HEK293 (cell line): ENCODE measurements around the gene HMCN2.
"Not testable (repeated sequence)": the region's sequence is repeated elsewhere in the genome, so short reads cannot be mapped to it uniquely, and the experiment has no call there.

Source experiments
- CTCF ChIA-PET: fragments of 350-600 bp; formaldehyde crosslinking; extraction: SDS; loops from one replicate; lab custom pipeline; 2021; ENCODE audit warnings: antibody characterized with exemption; lab: Yijun Ruan, JAX
- POLR2A ChIA-PET: fragments of 300-600 bp; formaldehyde crosslinking; extraction: SDS; loops from one replicate; lab custom pipeline; 2020; ENCODE audit warnings: antibody characterized with exemption, inconsistent platforms; lab: Yijun Ruan, JAX
- H3K27ac ChIP-seq: fragments of 200-500 bp; sonication (Bioruptor generic); 2 replicates; pipeline ENCODE4 v1.5.1; 2014; ENCODE audit warnings: low read depth, low read length, control low read depth, inconsistent platforms; ENCODE audit errors: extremely low read depth
- H3K36me3 ChIP-seq, 2 experiments: fragments of 200-500 bp in 1 of 2; sonication (Bioruptor generic) in 1 of 2; 1 replicate in 1 of 2; 2 replicates in 1 of 2; pipeline ENCODE4 v1.5.1; 2014 to 2017; ENCODE audit warnings: inconsistent platforms in 2 of 2, low read length in 2 of 2; ENCODE audit not compliant: control insufficient read depth in 2 of 2, insufficient read depth in 1 of 2
- H3K4me1 ChIP-seq: fragments of 200-500 bp; sonication (Bioruptor generic); 2 replicates; pipeline ENCODE4 v1.5.1; 2014; ENCODE audit warnings: mild to moderate bottlenecking, low read length, inconsistent platforms; ENCODE audit not compliant: control insufficient read depth, insufficient read depth
- H3K4me3 ChIP-seq: 2 replicates; pipeline ENCODE4 v1.5.1; 2011; ENCODE audit warnings: low read depth, mild to moderate bottlenecking, control low read depth, low read length, moderate library complexity
- H3K9me3 ChIP-seq: fragments of 200-500 bp; sonication (Bioruptor generic); 2 replicates; pipeline ENCODE4 v1.5.1; 2014; ENCODE audit warnings: low read depth, low read length, inconsistent platforms; ENCODE audit not compliant: control insufficient read depth, insufficient read depth
- FEZF1 ChIP-seq: fragments of 450-650 bp; formaldehyde crosslinking; IDR thresholded peaks from 2 replicates; pipeline ENCODE4 v1.5.1; 2016; ENCODE audit warnings: missing biosample characterization, missing genetic modification characterization
- ZFP69B ChIP-seq: fragments of 450-650 bp; formaldehyde crosslinking; IDR thresholded peaks from 2 replicates; pipeline ENCODE4 v1.5.1; 2016; ENCODE audit warnings: missing biosample characterization, missing genetic modification characterization
- ZNF138 ChIP-seq: fragments of 450-650 bp; formaldehyde crosslinking; IDR thresholded peaks from 2 replicates; pipeline ENCODE4 v1.5.1; 2016; ENCODE audit warnings: missing biosample characterization, missing genetic modification characterization, borderline replicate concordance
- ZNF48 ChIP-seq: fragments of 450-650 bp; formaldehyde crosslinking; IDR thresholded peaks from 2 replicates; pipeline ENCODE4 v1.5.1; 2016; ENCODE audit warnings: missing biosample characterization, missing genetic modification characterization
- ZNF624 ChIP-seq: fragments of 450-650 bp; formaldehyde crosslinking; IDR thresholded peaks from 2 replicates; pipeline ENCODE4 v1.5.1; 2017; ENCODE audit warnings: missing biosample characterization, missing genetic modification characterization
- ZNF830 ChIP-seq: fragments of 450-650 bp; IDR thresholded peaks from 2 replicates; pipeline ENCODE4 v1.5.0; 2018; ENCODE audit warnings: missing biosample characterization, missing genetic modification characterization, low read depth, mild to moderate bottlenecking, moderate library complexity
- TF ChIP-seq, protein P1 (sequence below): fragments of 450-650 bp; formaldehyde crosslinking; IDR thresholded peaks from 2 replicates; pipeline ENCODE4 v1.5.1; 2016; ENCODE audit warnings: missing biosample characterization, missing genetic modification characterization
- TF ChIP-seq, protein P2 (sequence below): fragments of 450-650 bp; IDR thresholded peaks from 2 replicates; pipeline ENCODE4 v1.5.1; 2018; ENCODE audit warnings: missing biosample characterization, missing genetic modification characterization
- TF ChIP-seq, protein P3 (sequence below): fragments of 450-650 bp; formaldehyde crosslinking; IDR thresholded peaks from 2 replicates; pipeline ENCODE4 v1.5.1; 2016; ENCODE audit warnings: missing biosample characterization, missing genetic modification characterization
- TF ChIP-seq, protein P4 (sequence below): fragments of 450-650 bp; formaldehyde crosslinking; IDR thresholded peaks from 2 replicates; pipeline ENCODE4 v1.5.1; 2017; ENCODE audit warnings: missing biosample characterization, missing genetic modification characterization
- TF ChIP-seq, protein P5 (sequence below): fragments of 450-650 bp; formaldehyde crosslinking; IDR thresholded peaks from 2 replicates; pipeline ENCODE4 v1.5.1; 2016; ENCODE audit warnings: missing biosample characterization, missing genetic modification characterization
- TF ChIP-seq, protein P6 (sequence below): fragments of 450-650 bp; formaldehyde crosslinking; IDR thresholded peaks from 2 replicates; pipeline ENCODE4 v1.5.1; 2016; ENCODE audit warnings: missing biosample characterization, missing genetic modification characterization

Gene HMCN2

DNA sequence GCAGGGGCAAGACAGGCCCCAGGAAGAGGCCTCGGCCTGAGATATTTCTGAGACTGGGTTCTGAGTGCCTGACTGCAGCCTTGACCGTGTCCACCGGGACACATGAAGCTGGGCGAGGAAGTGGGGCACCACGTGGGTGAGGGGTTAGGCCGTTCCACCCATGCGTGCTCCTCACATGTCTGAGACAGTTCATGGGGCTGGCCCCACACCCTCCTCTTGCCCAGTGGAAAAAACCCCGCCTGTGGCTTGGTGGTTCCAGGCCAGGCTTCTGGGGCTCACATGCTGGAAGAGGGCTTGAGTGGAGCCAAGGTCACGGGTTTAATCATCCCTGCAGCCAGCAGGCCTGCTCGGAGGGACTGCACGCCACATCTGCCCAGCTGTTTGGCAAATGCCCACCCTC is 11.4 kb downstream of the HMCN2 start (continued):
- TF ChIP-seq ZNF830 = no peak
- TF ChIP-seq, protein P1, sequence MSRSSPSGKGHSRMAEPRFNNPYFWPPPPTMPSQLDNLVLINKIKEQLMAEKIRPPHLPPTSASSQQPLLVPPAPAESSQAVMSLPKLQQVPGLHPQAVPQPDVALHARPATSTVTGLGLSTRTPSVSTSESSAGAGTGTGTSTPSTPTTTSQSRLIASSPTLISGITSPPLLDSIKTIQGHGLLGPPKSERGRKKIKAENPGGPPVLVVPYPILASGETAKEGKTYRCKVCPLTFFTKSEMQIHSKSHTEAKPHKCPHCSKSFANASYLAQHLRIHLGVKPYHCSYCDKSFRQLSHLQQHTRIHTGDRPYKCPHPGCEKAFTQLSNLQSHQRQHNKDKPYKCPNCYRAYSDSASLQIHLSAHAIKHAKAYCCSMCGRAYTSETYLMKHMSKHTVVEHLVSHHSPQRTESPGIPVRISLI (tag by site-specific recombination) = no peak

DNA sequence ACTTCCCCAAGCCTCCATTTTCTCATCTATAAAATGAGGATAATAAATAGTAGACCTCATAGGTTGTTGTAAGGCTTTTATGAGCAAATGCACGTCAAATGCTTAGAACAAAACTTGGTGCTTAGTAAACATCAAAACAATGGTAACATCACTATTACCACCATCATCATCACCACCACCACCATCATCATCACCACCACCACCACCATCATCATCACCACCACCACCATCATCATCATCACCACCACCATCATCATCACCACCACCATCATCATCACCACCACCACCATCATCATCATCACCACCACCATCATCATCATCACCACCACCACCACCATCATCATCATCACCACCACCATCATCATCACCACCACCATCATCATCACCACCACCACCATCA is 12.0 kb downstream of the HMCN2 start:
- H3K4me3 ChIP-seq, H3K27ac ChIP-seq, POLR2A ChIA-PET, H3K36me3 ChIP-seq, H3K9me3 ChIP-seq, H3K4me1 ChIP-seq: not testable (repeated sequence)
- TF ChIP-seq, protein P2, sequence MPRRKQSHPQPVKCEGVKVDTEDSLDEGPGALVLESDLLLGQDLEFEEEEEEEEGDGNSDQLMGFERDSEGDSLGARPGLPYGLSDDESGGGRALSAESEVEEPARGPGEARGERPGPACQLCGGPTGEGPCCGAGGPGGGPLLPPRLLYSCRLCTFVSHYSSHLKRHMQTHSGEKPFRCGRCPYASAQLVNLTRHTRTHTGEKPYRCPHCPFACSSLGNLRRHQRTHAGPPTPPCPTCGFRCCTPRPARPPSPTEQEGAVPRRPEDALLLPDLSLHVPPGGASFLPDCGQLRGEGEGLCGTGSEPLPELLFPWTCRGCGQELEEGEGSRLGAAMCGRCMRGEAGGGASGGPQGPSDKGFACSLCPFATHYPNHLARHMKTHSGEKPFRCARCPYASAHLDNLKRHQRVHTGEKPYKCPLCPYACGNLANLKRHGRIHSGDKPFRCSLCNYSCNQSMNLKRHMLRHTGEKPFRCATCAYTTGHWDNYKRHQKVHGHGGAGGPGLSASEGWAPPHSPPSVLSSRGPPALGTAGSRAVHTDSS (tag by site-specific recombination) = peak; percentile 93
- CTCF ChIA-PET = interaction anchor here (0.6 to 1.5 kb wide), 2 partner anchors 14 to 30 kb away, joined by 3 to 6 read pairs; no protein-coding TSS in a partner anchor

DNA sequence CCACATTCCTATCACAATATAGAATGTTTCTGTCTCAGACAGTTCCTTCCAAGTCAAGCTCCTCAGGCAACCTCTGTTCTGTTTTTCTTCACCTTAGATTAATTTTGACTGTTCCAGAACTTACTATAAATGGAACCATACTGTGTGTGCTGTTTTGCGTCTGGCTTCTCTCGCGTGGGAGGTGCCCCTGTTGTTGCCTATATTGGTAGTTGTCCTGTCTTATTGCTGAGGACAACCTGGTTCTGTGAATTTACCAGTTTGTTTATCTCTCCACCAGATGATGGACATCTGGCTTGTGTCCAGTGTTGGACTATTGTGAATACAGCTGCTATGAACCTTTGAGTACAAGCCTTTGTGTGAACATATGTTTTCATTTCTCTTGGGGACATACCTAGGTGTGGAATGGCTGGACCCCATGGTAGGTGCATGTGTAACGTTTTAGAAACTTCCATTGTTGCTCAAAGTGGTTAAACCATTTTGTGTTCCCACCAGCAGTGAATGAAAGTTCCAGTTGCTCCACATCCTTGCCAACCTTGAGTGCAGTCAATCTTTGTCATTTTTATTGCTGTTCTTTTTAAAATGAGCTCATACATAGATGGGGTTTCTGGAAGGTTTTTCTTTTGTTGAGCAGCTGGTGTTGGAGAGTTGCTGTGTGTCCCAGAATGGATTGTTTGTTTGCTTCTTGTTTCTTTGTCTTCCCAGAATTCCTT is 18.1 kb downstream of the HMCN2 start:
- Histone ChIP-seq H3K9me3 (no peaks in the 10 kb centered on the region), H3K4me1 (peaks cover 4% of the 10 kb centered on the region), H3K27ac (no peak overlapping the region), H3K4me3 (no peak overlapping the region), H3K36me3 (no peaks in the 10 kb centered on the region)
- TF ChIP-seq ZNF138 (tag by site-specific recombination) (no peak), FEZF1 (tag by site-specific recombination) (peak; percentile 35; the same call in 1 of the 2 replicates), ZNF624 (tag by site-specific recombination) (no peak), ZNF48 (tag by site-specific recombination) (no peak), ZFP69B (tag by site-specific recombination) (no peak)
- TF ChIP-seq, protein P3, sequence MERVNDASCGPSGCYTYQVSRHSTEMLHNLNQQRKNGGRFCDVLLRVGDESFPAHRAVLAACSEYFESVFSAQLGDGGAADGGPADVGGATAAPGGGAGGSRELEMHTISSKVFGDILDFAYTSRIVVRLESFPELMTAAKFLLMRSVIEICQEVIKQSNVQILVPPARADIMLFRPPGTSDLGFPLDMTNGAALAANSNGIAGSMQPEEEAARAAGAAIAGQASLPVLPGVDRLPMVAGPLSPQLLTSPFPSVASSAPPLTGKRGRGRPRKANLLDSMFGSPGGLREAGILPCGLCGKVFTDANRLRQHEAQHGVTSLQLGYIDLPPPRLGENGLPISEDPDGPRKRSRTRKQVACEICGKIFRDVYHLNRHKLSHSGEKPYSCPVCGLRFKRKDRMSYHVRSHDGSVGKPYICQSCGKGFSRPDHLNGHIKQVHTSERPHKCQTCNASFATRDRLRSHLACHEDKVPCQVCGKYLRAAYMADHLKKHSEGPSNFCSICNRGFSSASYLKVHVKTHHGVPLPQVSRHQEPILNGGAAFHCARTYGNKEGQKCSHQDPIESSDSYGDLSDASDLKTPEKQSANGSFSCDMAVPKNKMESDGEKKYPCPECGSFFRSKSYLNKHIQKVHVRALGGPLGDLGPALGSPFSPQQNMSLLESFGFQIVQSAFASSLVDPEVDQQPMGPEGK (tag by site-specific recombination) = no peak
- TF ChIP-seq, protein P4, sequence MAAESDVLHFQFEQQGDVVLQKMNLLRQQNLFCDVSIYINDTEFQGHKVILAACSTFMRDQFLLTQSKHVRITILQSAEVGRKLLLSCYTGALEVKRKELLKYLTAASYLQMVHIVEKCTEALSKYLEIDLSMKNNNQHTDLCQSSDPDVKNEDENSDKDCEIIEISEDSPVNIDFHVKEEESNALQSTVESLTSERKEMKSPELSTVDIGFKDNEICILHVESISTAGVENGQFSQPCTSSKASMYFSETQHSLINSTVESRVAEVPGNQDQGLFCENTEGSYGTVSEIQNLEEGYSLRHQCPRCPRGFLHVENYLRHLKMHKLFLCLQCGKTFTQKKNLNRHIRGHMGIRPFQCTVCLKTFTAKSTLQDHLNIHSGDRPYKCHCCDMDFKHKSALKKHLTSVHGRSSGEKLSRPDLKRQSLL = no peak
- TF ChIP-seq, protein P5, sequence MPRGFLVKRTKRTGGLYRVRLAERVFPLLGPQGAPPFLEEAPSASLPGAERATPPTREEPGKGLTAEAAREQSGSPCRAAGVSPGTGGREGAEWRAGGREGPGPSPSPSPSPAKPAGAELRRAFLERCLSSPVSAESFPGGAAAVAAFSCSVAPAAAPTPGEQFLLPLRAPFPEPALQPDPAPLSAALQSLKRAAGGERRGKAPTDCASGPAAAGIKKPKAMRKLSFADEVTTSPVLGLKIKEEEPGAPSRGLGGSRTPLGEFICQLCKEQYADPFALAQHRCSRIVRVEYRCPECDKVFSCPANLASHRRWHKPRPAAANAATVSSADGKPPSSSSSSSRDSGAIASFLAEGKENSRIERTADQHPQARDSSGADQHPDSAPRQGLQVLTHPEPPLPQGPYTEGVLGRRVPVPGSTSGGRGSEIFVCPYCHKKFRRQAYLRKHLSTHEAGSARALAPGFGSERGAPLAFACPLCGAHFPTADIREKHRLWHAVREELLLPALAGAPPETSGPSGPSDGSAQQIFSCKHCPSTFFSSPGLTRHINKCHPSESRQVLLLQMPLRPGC (tag by site-specific recombination) = no peak
- TF ChIP-seq, protein P6, sequence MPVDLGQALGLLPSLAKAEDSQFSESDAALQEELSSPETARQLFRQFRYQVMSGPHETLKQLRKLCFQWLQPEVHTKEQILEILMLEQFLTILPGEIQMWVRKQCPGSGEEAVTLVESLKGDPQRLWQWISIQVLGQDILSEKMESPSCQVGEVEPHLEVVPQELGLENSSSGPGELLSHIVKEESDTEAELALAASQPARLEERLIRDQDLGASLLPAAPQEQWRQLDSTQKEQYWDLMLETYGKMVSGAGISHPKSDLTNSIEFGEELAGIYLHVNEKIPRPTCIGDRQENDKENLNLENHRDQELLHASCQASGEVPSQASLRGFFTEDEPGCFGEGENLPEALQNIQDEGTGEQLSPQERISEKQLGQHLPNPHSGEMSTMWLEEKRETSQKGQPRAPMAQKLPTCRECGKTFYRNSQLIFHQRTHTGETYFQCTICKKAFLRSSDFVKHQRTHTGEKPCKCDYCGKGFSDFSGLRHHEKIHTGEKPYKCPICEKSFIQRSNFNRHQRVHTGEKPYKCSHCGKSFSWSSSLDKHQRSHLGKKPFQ = 0 out of 2 replicates have a peak, but pooled peaks have one; percentile 30
- POLR2A ChIA-PET = interaction anchor here (0.6 kb wide), 1 partner anchor 787 kb away, joined by 7 read pairs; no protein-coding TSS in a partner anchor
- CTCF ChIA-PET = interaction anchor here (0.7 to 2.7 kb wide), 3 partner anchors 12 to 43 kb away, joined by 3 to 8 read pairs (median 3); no protein-coding TSS in a partner anchor
